ENCODE data around the gene ZNF385C.
"Not testable (repeated sequence)": the region's sequence is repeated elsewhere in the genome, so short reads cannot be mapped to it uniquely, and the experiment has no call there.

ZNF385C gene, protein sequence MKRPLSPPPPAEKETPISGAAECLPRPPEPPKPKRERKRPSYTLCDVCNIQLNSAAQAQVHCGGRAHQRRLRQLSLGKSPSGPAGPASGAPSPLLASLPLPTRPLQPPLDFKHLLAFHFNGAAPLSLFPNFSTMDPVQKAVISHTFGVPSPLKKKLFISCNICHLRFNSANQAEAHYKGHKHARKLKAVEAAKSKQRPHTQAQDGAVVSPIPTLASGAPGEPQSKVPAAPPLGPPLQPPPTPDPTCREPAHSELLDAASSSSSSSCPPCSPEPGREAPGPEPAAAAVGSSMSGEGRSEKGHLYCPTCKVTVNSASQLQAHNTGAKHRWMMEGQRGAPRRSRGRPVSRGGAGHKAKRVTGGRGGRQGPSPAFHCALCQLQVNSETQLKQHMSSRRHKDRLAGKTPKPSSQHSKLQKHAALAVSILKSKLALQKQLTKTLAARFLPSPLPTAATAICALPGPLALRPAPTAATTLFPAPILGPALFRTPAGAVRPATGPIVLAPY

DNA sequence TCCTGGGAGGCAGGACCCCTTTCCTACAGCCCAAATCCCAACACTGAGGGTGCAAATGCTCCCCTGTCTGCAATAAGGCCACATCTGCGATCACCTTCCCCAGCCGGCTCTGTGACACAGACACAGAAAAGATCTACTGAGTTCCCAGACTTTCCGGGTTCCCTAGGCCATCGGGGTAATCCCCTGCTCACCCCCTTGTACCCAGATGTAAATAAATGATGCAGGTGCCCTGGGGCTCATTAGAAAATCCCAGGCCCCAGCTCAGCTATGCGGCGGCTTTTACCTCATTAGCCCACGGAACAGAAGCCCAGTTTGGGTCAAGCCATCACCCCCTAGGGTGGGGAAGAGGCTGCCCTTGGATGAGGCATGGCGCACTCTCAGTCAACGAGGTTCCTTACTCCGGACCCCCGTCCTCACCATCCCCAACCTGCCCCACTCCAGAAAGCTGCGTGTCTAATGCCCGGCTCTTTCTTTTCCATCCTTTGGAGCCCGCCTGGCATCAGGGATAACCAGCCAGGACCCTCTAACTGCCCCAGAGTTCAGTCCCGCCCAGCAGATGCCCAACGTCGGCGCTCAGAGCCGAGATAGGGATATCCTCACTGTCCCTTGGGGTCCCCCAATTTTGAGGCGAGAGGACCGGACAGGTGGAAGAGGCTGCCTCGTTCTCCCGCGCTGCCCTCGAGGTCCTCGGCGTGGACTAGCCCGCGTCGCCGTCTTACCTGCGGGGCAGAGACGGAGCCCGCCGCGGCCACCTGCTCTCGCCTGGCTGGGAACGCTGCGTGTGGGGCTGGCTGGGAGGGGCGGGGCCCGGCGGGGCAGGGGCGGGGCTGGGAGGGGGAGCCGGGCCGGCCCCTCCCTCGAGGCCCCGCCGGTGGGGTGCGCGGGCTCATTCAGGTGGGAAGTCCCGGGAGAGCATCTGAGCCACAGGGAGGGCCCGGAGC is at the start of gene ZNF385C:
Gene ZNF385C (minus strand): TSS at position 783 of the 941 bp plus-strand sequence. CDS start 35,417 bp downstream, outside the sequence.
- peak; percentile 4 for DNase-seq

- DNase-seq = no peak
Measured at GRCh38 chr17:42146911-42147607, 48.8 kb upstream of the ZNF385C start.

DNA sequence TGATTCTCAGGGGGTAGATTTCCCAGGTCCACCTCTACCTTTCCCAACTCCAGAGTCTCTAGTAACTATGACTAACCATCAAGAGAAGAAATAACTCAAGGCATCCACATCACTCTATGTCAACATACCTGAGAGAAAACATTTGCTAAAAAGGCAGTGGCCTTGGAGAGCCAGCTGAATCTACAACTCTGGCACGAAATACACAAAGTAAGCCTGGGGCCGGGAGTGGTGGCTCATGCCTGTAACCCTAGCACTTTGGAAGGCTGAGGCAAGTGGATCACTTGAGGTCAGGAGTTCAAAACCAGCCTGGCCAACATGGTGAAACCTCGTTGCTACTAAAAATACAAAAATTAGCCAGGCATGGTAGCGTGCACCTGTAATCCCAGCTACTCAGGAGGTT is 44.9 kb upstream of the ZNF385C start:
- not testable (repeated sequence) for DNase-seq

DNA sequence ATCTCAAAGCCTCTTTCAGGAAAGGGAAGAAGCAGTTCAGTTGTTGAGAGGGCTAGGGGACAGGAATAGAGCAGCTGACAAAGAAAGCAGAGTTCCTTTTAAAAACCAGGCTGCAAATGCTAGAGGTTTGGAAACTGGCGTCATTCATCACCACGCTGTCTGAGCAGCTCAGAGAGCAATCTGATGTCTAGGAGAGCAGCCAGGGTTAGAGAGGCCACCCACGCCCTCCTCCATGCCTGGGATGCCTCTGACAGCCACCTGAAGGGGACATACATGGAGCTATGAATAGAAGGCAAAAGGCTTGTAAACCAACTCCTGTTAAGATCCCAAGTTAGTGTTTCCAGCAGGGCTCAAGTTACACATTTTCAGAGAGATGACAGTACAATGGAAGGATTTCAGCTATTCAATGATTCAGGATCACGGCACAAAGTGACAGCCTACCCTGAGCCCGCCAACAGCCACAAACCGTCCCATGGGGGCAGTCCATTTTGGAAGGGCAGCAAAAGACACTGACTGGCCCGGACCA is 44.2 kb upstream of the ZNF385C start:
- no peak for DNase-seq

GRCh38 chr17:42141382-42141781 is 43.1 kb upstream of the ZNF385C start:
- DNase-seq = no peak

DNA sequence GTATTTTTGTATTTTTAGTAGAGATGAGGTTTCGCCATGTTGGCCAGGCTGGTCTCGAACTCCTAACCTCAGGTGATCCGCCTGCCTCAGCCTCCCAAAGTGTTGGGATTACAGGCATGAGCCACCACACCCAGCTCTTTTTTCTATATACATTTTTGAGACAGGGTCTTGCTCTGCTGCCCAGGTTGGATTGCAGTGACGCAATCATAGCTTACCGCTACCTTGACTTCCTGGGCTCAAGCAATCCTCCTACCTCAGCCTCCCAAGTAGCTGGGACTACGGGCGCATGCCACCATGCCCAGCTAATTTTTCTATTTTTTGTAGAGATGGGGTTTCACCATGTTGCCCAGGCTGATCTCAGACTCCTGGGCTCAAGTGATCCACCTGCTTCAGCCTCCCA is 42.4 kb upstream of the ZNF385C start:
- DNase-seq = not testable (repeated sequence)

GRCh38 chr17:42138749-42139492 is 40.6 kb upstream of the ZNF385C start:
- no peak for DNase-seq

DNA sequence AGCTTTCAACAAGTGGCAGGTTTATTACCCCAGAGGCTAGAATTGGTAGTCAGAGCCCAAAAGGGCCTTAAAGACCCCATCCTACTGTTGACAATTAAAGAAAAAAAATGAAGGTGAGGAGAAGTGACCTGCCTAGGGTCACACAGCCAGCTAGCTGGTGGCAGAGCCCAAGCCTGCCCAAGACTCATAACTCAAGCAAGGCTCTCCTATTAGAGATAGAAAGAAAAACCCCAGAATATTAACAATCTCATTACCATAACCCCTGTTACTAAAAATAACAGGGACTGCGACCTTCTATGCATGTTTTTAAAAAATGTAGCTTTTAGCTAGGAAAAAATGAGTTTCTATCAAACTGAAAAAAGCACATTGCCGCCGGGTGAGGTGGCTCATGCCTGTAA is 38.4 kb upstream of the ZNF385C start:
- no peak for DNase-seq

GRCh38 chr17:42135664-42136653 is 37.7 kb upstream of the ZNF385C start:
- DNase-seq = peak; percentile 77

GRCh38 chr17:42135151-42135550 is 36.9 kb upstream of the ZNF385C start:
- DNase-seq = no peak

DNA sequence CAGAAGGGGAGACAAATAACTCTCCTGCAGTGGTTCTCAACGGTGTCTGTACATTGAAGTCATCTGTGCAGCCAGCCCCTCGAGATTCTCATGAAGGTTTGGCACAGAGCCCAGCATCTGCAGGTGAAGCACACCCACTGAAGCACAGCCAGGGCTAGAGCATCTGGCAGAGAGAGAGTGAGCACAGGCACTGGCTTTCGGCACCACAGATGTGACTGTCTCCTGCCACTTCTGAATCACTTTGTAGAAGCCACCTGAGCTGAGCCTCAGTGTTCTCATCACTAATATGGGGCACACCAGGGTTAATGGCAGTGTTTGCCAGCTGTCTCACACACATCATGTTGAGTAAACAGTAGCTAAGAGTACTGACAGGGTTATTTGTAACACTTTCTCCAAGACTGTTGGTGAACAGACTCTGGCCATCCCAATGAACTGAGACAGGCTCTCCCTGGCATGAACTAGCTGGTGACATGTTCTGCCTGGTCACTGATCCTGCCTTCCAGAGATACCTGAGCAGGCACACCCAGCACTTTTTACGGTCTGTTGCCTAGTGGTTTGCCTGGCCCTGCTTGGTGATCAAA is 35.3 kb upstream of the ZNF385C start:
- peak; percentile 95 for DNase-seq

DNA sequence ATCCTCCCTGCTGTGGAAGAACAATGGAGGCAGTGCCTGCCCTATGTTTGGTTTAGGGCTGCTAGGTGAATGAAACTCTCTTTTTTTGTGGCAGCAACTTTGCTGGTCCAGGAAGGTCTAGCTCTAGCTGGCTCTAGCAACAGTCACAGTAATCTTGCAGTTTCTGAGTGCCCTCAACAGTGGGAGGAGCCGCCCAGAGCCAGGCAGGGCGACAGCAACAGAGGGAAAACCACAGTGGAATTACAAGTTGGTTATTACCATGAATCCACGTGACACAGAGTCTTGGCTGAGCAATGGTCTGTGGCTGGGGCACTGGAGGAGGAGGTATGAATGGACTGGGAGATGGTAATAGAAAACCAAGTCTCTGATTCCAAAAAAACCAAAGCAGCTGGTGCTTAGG is 34.7 kb upstream of the ZNF385C start:
- peak; percentile 71 for DNase-seq

GRCh38 chr17:42131981-42132432 is 33.7 kb upstream of the ZNF385C start:
- no peak for DNase-seq

GRCh38 chr17:42131232-42131631 is 33.0 kb upstream of the ZNF385C start:
- no peak for DNase-seq

GRCh38 chr17:42130310-42130936 is 32.1 kb upstream of the ZNF385C start:
- DNase-seq = no peak

DNA sequence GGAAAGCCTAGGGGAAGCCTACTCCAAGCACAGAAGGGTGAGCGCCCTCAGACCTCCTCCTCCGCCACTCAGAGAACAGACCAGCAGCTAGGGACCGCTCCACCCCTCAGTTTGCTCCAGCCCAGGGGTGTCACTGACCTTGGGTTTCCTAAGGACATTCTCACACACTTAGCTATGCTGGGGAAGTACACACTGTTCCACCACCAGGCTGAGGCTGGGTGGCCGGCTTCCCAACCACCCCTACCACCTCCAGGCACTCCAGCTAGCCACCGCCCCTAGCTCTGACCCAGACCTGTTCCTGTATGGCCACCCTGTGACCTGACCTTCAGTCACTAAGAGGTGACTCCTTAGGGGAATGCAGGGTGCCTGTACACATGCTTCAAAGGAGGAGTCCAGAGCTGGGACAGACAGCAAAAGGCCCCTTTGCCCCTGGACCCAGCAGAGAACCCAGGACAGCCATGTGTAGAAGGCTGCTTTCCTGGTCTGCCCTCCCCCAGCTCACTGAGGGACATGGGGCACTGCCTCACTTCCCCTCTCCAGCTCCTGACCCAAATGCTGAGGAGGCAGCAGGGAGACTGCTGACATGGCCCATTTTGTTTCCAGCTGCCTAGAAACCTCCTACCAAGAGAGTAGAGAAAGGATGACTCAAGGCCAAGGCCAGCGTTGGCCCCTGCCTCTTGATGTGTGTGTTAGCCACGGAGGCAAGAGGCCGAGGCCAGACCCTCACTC is 31.0 kb upstream of the ZNF385C start:
- no peak for DNase-seq

GRCh38 chr17:42127414-42127813 is 29.1 kb upstream of the ZNF385C start:
- no peak for DNase-seq

- DNase-seq = no peak
Measured at GRCh38 chr17:42126836-42127235, 28.6 kb upstream of the ZNF385C start.

DNA sequence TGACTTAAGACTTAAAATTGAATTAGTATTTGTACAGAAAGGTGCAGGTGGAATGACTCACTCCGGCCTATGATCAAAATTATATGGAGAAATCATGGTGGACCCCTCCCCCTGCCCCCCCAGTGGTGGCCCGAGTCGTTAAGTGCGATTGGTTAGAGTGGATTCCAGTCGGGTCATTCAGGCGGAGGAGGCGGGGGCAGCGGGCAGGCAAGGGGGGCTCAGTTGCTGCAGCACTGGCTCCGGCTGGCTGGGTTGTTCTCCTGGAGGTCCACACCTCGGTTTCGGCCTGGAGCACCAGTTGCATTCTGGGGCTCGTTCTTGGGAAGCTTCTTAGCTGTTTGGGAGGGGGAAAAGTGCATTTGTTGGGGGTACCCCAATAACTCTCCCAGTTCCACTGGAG is 27.3 kb upstream of the ZNF385C start:
- no peak for DNase-seq

All from NCI-H510A treated with DMSO at 0.1 percent for 48 hours (cell line).